Caco-2 (cell line): ENCODE data around the gene PLEKHG3. TPM values are rescaled to one million over a fixed set of nuclear protein-coding genes. Genes with fewer than 3 reads are reported as not detected.

Experiments
- BruUV-seq: library from RNA; stranded (reverse); fragments of 400-500 nt; replicated peaks from 2 replicates; lab custom pipeline; 2021; lab: Mats Ljungman, UMichigan
- CTCF ChIA-PET: fragments of 300-600 bp; sonication (Branson Sonifier 250); formaldehyde crosslinking; loops from one replicate; lab custom pipeline; 2022; ENCODE audit warnings: antibody characterized with exemption; lab: Charles Lee
- POLR2A ChIA-PET: fragments of 300-600 bp; sonication (Branson Sonifier 250); formaldehyde crosslinking; loops from one replicate; lab custom pipeline; 2022; ENCODE audit warnings: antibody characterized with exemption; lab: Charles Lee
- DNase-seq, 2 experiments: peaks; one replicate each; pipeline versions ENCODE4 v3.0.0 to v3.0.0-alpha.2; 2020 to 2022
- H3K27me3 ChIP-seq: replicated peaks from 2 replicates; pipeline ENCODE4 v1.6.0; 2011; ENCODE audit warnings: low read length; ENCODE audit not compliant: control insufficient read depth, insufficient read depth
- H3K36me3 ChIP-seq: 2 replicates; pipeline ENCODE4 v1.5.1; 2011; ENCODE audit warnings: low read length; ENCODE audit not compliant: control insufficient read depth, insufficient read depth
- H3K4me1 ChIP-seq: fragments of 250-450 bp; sonication (Bioruptor Pico); 2 replicates; pipeline ENCODE4 v1.5.1; 2020; ENCODE audit warnings: mild to moderate bottlenecking
- H3K4me3 ChIP-seq: 2 replicates; pipeline ENCODE4 v1.5.1; 2011; ENCODE audit warnings: low read depth, mild to moderate bottlenecking, control low read depth, low read length
- H3K9me3 ChIP-seq: fragments of 250-450 bp; sonication (Bioruptor Pico); 2 replicates; pipeline ENCODE4 v1.5.1; 2020; ENCODE audit warnings: mild to moderate bottlenecking, moderate library complexity
- H3K27ac Mint-ChIP-seq: one replicate; pipeline ENCODE4 v1.8.0; 2022; ENCODE audit warnings: mixed read lengths; ENCODE audit not compliant: unreplicated experiment
- H3K27me3 Mint-ChIP-seq: one replicate; pipeline ENCODE4 v1.8.0; 2022; ENCODE audit warnings: mixed read lengths; ENCODE audit not compliant: insufficient read depth, unreplicated experiment
- H3K36me3 Mint-ChIP-seq: one replicate; pipeline ENCODE4 v1.8.0; 2022; ENCODE audit warnings: mild to moderate bottlenecking, mixed read lengths; ENCODE audit not compliant: insufficient read depth, unreplicated experiment
- H3K4me1 Mint-ChIP-seq: one replicate; pipeline ENCODE4 v1.8.0; 2022; ENCODE audit warnings: low read depth, mixed read lengths; ENCODE audit not compliant: unreplicated experiment
- H3K4me3 Mint-ChIP-seq: one replicate; pipeline ENCODE4 v1.8.0; 2022; ENCODE audit warnings: mild to moderate bottlenecking, moderate library complexity, mixed read lengths; ENCODE audit not compliant: unreplicated experiment
- H3K9me3 Mint-ChIP-seq: one replicate; pipeline ENCODE4 v1.8.0; 2022; ENCODE audit warnings: mixed read lengths; ENCODE audit not compliant: unreplicated experiment
- intact Hi-C: fragments of 100-400 bp; cut with micrococcal nuclease; formaldehyde crosslinking; loops from one replicate; pipeline ENCODE4 v1.10.0; 2022; ENCODE audit not compliant: unreplicated experiment
- total RNA-seq: library from RNA; stranded (reverse); gene quantifications from 2 replicates; pipeline ENCODE4 v1.2.3, GENCODE V29; 2022
- TF ChIP-seq, protein P1 (sequence below), 2 experiments: fragments of 200-600 bp in 1 of 2; IDR thresholded peaks; 1 replicate in 1 of 2; 2 replicates in 1 of 2; pipeline versions ENCODE4 v1.5.1 to v1.8.0; 2011 to 2022; ENCODE audit warnings: antibody characterized with exemption in 1 of 2, control low read depth in 1 of 2, inconsistent platforms in 1 of 2, low read depth in 1 of 2, low read length in 1 of 2, mild to moderate bottlenecking in 1 of 2, moderate library complexity in 1 of 2; ENCODE audit not compliant: insufficient read depth in 1 of 2, severe bottlenecking in 1 of 2, unreplicated experiment in 1 of 2

Gene PLEKHG3
- total RNA-seq, 1 experiment from 2014 or later, result 85.9 TPM

GRCh38 chr14:64663174-64663573 is 41.0 kb upstream of the PLEKHG3 start:
- DNase-seq, result no peak
- H3K27me3 Mint-ChIP-seq, result no peaks in the 10 kb centered on the region

GRCh38 chr14:64671591-64671990 is 32.6 kb upstream of the PLEKHG3 start:
- no peaks in the 10 kb centered on the region for H3K9me3 Mint-ChIP-seq
- Histone ChIP-seq H3K4me3 (no peak overlapping the region), H3K4me1 (peaks cover 11% of the 10 kb centered on the region; the same call in 1 of the 2 replicates), H3K36me3 (no peaks in the 10 kb centered on the region), H3K9me3 (no peaks in the 10 kb centered on the region), H3K27me3 (no peaks in the 10 kb centered on the region)
- no peak overlapping the region for H3K4me3 Mint-ChIP-seq
- DNase-seq, result peak in 1 of 2 experiments; percentile 55
- H3K4me1 Mint-ChIP-seq, result peaks cover 10% of the 10 kb centered on the region
- no TSS peak for BruUV-seq
- intact Hi-C loops, result loop anchor here (1.0 to 5.0 kb wide), 5 partner anchors 32 to 221 kb away; no protein-coding TSS in a partner anchor
- TF ChIP-seq, protein P1, sequence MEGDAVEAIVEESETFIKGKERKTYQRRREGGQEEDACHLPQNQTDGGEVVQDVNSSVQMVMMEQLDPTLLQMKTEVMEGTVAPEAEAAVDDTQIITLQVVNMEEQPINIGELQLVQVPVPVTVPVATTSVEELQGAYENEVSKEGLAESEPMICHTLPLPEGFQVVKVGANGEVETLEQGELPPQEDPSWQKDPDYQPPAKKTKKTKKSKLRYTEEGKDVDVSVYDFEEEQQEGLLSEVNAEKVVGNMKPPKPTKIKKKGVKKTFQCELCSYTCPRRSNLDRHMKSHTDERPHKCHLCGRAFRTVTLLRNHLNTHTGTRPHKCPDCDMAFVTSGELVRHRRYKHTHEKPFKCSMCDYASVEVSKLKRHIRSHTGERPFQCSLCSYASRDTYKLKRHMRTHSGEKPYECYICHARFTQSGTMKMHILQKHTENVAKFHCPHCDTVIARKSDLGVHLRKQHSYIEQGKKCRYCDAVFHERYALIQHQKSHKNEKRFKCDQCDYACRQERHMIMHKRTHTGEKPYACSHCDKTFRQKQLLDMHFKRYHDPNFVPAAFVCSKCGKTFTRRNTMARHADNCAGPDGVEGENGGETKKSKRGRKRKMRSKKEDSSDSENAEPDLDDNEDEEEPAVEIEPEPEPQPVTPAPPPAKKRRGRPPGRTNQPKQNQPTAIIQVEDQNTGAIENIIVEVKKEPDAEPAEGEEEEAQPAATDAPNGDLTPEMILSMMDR (IDR thresholded peaks at IDR 0.05; ENCODE audit: insufficient read depth in 1 of 2, low read depth in 1 of 2, low read length in 1 of 2, severe bottlenecking in 1 of 2, unreplicated experiment in 1 of 2), result peak; percentile 67 to 70
- CTCF ChIA-PET, result interaction anchor here (3.4 kb wide), 1 partner anchor 93 kb away, joined by 12 read pairs; no protein-coding TSS in a partner anchor
- H3K27me3 Mint-ChIP-seq, result no peaks in the 10 kb centered on the region
- POLR2A ChIA-PET, result no interaction called here
- H3K36me3 Mint-ChIP-seq, result no peaks in the 10 kb centered on the region
- no peak overlapping the region for H3K27ac Mint-ChIP-seq

More at GRCh38 chr14:64663174-64663573, 41.0 kb upstream of the PLEKHG3 start:
- no peak overlapping the region for H3K27ac Mint-ChIP-seq
- TF ChIP-seq, protein P1 (IDR thresholded peaks at IDR 0.05; ENCODE audit: insufficient read depth in 1 of 2, low read depth in 1 of 2, low read length in 1 of 2, severe bottlenecking in 1 of 2, unreplicated experiment in 1 of 2), result no peak
- Histone ChIP-seq H3K27me3 (no peaks in the 10 kb centered on the region), H3K4me1 (0 out of 2 replicates have a peak, but pooled peaks cover 11% of the 10 kb centered on the region), H3K4me3 (no peak overlapping the region), H3K9me3 (peaks cover 2% of the 10 kb centered on the region; the same call in 1 of the 2 replicates), H3K36me3 (no peaks in the 10 kb centered on the region)
- peaks cover 20% of the 10 kb centered on the region for H3K4me1 Mint-ChIP-seq
- H3K9me3 Mint-ChIP-seq, result no peaks in the 10 kb centered on the region
- no peaks in the 10 kb centered on the region for H3K36me3 Mint-ChIP-seq
- no TSS peak for BruUV-seq
- POLR2A ChIA-PET, result no interaction called here
- CTCF ChIA-PET, result interaction anchor here (0.6 kb wide), 1 partner anchor 9 kb away, joined by 3 read pairs; no protein-coding TSS in a partner anchor
- intact Hi-C loops, result no loop called here
- H3K4me3 Mint-ChIP-seq, result no peak overlapping the region

DNA sequence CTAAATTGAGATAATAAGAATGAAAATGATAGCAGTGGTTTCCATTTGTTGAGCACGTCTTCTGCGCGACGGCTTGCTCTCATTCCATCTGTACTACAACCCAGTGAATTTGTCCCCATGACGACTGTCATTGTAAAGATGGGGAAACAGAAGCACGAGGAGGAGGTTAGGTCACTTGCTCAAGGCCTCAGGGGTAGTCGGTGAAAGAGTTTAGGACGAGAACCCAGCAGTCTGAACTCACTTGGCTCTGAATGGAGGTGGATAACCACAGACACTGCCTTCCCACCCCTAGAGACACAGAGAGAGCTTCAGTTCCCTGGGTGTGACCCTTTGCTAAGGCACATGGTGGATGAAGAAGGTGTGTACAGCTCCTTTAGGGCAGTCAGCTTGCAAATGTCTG is 30.9 kb upstream of the PLEKHG3 start:
- H3K27ac Mint-ChIP-seq, result no peak overlapping the region
- ChIA-PET CTCF (interaction anchor here (3.4 kb wide), 1 partner anchor 91 kb away, joined by 12 read pairs; no protein-coding TSS in a partner anchor), POLR2A (interaction anchor here (1.0 kb wide), 1 partner anchor 30 kb away, joined by 3 read pairs; the partner anchor contains the start of gene PLEKHG3)
- Histone ChIP-seq H3K9me3 (no peaks in the 10 kb centered on the region), H3K4me1 (peaks cover 11% of the 10 kb centered on the region; the same call in 1 of the 2 replicates), H3K36me3 (no peaks in the 10 kb centered on the region), H3K4me3 (no peak overlapping the region), H3K27me3 (no peaks in the 10 kb centered on the region)
- TF ChIP-seq, protein P1 (IDR thresholded peaks at IDR 0.05; ENCODE audit: insufficient read depth in 1 of 2, low read depth in 1 of 2, low read length in 1 of 2, severe bottlenecking in 1 of 2, unreplicated experiment in 1 of 2), result no peak
- intact Hi-C loops, result loop anchor here (5.0 kb wide), 1 partner anchor 219 kb away; no protein-coding TSS in a partner anchor
- no peaks in the 10 kb centered on the region for H3K27me3 Mint-ChIP-seq
- H3K36me3 Mint-ChIP-seq, result no peaks in the 10 kb centered on the region
- no peaks in the 10 kb centered on the region for H3K9me3 Mint-ChIP-seq
- no peak overlapping the region for H3K4me3 Mint-ChIP-seq
- no TSS peak for BruUV-seq
- H3K4me1 Mint-ChIP-seq, result peaks cover 10% of the 10 kb centered on the region
- no peak for DNase-seq
